Kidney (tissue), 14 donors: Measurements from ENCODE around the gene SPIRE1. TPM values are rescaled to one million over a fixed set of nuclear protein-coding genes. Genes with fewer than 3 reads are reported as not detected.

Experiments
- DNase-seq, 5 donors: peaks; one replicate each; pipeline ENCODE4 v3.0.0-alpha.2; 2013 to 2020
- FAIRE-seq: peaks from 2 replicates; lab custom pipeline; 2012; peaks lifted over from hg19 to GRCh38; lab: Jason Lieb, UNC
- H3K27ac ChIP-seq, 2 donors: one replicate each; pipeline ENCODE4 v1.7.0; 2013; ENCODE audit warnings: low read depth in 2 of 2, low read length in 2 of 2, inconsistent platforms in 1 of 2
- H3K27me3 ChIP-seq: one replicate; pipeline ENCODE4 v1.7.1; 2013; ENCODE audit warnings: low read length, inconsistent platforms; ENCODE audit not compliant: control insufficient read depth, insufficient read depth
- H3K36me3 ChIP-seq, 3 donors: one replicate each; pipeline versions ENCODE4 v1.7.0 to v1.7.1; 2013; ENCODE audit warnings: low read length in 3 of 3, control low read depth in 1 of 3, inconsistent platforms in 1 of 3; ENCODE audit not compliant: insufficient read depth in 3 of 3, control insufficient read depth in 2 of 3
- H3K4me1 ChIP-seq, 3 donors: one replicate each; pipeline versions ENCODE4 v1.7.0 to v1.7.1; 2013; ENCODE audit warnings: low read length in 3 of 3, inconsistent platforms in 1 of 3, low read depth in 1 of 3; ENCODE audit not compliant: control insufficient read depth in 2 of 3, insufficient read depth in 2 of 3
- H3K4me3 ChIP-seq, 3 donors: one replicate each; pipeline versions ENCODE4 v1.7.0 to v1.8.1; 2013; ENCODE audit warnings: low read length in 3 of 3, control low read depth in 1 of 3, inconsistent platforms in 1 of 3
- H3K9ac ChIP-seq, 3 donors: one replicate each; pipeline versions ENCODE4 v1.7.0 to v1.7.1; 2013; ENCODE audit warnings: low read length in 3 of 3, control low read depth in 1 of 3, inconsistent platforms in 1 of 3
- H3K9me3 ChIP-seq, 3 donors: one replicate each; pipeline versions ENCODE4 v1.7.0 to v1.7.1; 2013; ENCODE audit warnings: low read length in 3 of 3, control low read depth in 1 of 3, inconsistent platforms in 1 of 3; ENCODE audit not compliant: control insufficient read depth in 2 of 3, insufficient read depth in 1 of 3
- CTCF ChIP-seq: IDR thresholded peaks from 3 replicates; pipeline ENCODE4 v1.5.1; 2012; ENCODE audit warnings: mild to moderate bottlenecking, moderate library complexity, borderline replicate concordance; ENCODE audit not compliant: insufficient read depth; ENCODE audit errors: extremely low read depth
- intact Hi-C: fragments of 100-400 bp; cut with DNase I; formaldehyde crosslinking; loops from one replicate; pipeline ENCODE4 v1.11.1; 2022
- polyA plus RNA-seq: library from polyadenylated mRNA; stranded (reverse); fragments of 350-450 nt; fragmentation: Illumina TruSeq; extraction: RNeasy Lipid Tissue Mini Kit (QIAGEN cat#74804); gene quantifications from one replicate; pipeline ENCODE4 v1.2.3, GENCODE V29; 2014; ENCODE audit warnings: low read depth, low replicate concordance; ENCODE audit not compliant: insufficient read depth
- total RNA-seq: library from RNA; stranded (reverse); fragmentation: NEBNext Ultra II Directional; extraction: Animal tissue kit (Norgen Biotek cat#: 25700); gene quantifications from one replicate; pipeline ENCODE4 v1.2.1, GENCODE V29; 2021
- donor health status: control.
- donor health status: control.
- donor health status: control.
- donor health status: control.
- donor health status: control.
- donor health status: DM: yes; HTN: yes; CAD: no.
- donor health status: Normal renal cell carcinoma (clear cell type).

Gene SPIRE1
- total and polyA plus RNA-seq, 2 donors from 2014 or later = 12.3 to 35.1 TPM

DNA sequence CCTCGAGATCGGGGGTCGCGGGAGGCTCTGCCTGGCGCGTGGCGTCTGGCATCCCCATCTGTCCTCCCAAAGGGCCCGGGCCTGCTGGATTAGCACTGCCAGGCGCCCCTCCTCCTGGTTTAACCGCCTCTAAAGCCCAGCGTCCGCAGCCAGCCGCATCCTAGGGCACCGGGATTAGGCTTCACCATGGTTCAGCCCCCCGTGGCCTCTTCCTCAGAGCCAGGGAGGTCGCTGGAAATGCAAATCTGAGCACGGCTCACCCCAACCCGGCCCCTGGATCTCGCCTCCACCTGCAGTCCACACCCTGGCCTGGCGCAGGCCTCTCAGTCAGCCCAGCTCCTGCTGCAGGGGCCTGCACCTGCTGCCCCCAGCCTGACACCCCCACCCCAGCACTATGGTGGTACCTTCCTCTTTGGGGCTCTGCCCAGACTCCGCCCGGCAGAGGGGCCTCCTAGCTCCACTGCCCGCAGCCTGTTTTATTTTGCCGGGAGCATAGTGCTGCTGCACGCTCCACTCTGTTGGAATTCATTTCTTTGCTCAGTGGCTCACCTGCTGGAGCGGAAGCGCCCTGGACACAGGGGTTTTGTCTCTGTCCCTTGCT lies 237.0 kb downstream of the SPIRE1 start:
- TF ChIP-seq CTCF = no peak
- no peak overlapping the region for H3K9ac ChIP-seq
- H3K27ac ChIP-seq = no peak overlapping the region
- DNase-seq (peak in 4 of 5 donors; percentile 79 to 87 (median 82)), FAIRE-seq (no peak)
- peaks cover 0 to under 1% (median 0%) of the 10 kb centered on the region in 3 donors for H3K4me1 ChIP-seq
- no peaks in the 10 kb centered on the region for H3K9me3 ChIP-seq
- H3K36me3 ChIP-seq = no peaks in the 10 kb centered on the region
- intact Hi-C loops = no loop called here
- no peak overlapping the region for H3K4me3 ChIP-seq
- no peaks in the 10 kb centered on the region for H3K27me3 ChIP-seq

DNA sequence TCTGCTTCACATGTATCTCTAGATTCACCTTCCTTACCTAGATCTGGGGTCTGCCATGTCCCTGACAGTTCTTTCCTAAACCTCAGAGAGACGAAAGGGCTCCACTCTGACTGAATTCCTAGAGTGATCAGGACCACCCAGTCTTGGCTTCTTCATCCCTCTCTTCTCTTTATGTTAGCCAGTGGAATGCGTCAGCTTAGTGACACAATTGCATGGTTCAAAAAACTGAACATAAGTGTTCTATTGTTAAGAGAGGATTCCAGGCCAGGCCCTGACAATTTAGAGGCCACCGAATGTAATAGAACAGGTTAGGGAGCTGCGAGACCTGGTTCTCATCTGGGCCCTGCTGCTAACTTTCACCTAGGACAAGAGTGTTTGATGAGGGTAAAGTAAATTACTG lies 240.2 kb downstream of the SPIRE1 start:
- Histone ChIP-seq H3K9ac (no peak overlapping the region), H3K36me3 (no peaks in the 10 kb centered on the region), H3K4me3 (no peak overlapping the region), H3K27ac (no peak overlapping the region), H3K4me1 (peaks cover 0 to 3% (median 0%) of the 10 kb centered on the region in 3 donors), H3K9me3 (no peaks in the 10 kb centered on the region), H3K27me3 (no peaks in the 10 kb centered on the region)
- DNase-seq (no peak), FAIRE-seq (no peak)
- no peak for TF ChIP-seq CTCF
- intact Hi-C loops = no loop called here

DNA sequence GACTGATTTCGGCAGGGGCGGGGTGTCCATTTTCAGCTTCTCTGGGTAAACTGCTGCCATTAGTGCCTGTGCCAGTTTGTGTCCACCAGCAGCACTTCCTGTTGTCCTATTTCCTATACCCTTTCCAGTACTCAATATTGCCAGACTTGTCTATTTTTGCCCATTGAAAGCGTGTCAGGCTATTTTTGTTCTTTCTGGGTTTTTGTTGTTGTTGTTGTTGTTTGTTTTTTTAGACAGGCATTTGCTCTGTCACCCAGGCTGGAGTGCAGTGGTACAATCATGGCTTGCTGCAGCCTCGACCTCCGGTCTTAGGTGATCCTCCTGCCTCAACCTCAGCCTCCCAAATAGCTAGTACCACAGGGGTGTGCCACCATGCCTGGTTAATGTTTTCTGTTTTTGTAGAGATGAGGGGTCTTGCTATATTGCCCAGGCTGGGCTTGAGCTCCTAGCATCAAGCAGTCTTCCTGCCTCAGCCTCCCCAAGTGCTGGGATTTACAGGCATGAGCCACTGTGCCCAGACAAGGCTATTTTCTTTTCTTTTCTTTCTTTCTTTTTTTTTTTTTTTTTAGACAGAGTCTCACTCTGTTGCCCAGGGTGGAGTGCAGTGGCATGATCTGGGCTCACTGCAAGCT lies 241.7 kb downstream of the SPIRE1 start:
- Histone ChIP-seq H3K4me1 (peaks cover 0 to 3% (median 0%) of the 10 kb centered on the region in 3 donors), H3K36me3 (no peaks in the 10 kb centered on the region), H3K9me3 (no peaks in the 10 kb centered on the region), H3K9ac (no peak overlapping the region), H3K27me3 (no peaks in the 10 kb centered on the region), H3K27ac (peak overlapping the region; percentile 43 to 65), H3K4me3 (no peak overlapping the region)
- FAIRE-seq = no peak
- TF ChIP-seq CTCF = no peak
- DNase-seq = no peak
- intact Hi-C loops = no loop called here
